ENCODE measurements around the gene RAB32.

RAB32 gene

DNA sequence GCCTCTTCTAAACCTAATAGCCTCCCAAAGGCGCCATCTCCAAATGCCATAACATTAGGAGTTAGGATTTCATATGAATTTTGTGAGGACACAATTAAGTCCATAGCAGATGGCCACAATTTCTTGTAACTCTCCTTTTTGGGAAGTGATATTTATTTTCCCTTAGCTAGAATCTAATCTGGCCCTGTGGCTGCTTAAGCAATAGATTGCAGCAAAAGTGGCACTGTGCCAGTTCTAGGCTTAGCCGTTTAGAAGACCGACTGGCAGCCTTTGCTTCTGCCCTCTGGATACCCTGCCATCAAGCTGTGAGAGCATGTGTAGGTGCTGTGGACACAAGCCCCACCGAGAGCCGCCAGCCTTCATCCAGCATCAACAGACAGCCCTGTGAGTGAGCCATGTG lies 39.2 kb downstream of the RAB32 start:
- ATAC-seq (ENCODE audit: insufficient read depth, low read depth) (no peak), DNase-seq (no peak)
- no peak for TF ChIP-seq EZH2 (IDR thresholded peaks at IDR 0.05; ENCODE audit: borderline replicate concordance, low read depth, low read length, severe bottlenecking)
- TF ChIP-seq, protein P1, sequence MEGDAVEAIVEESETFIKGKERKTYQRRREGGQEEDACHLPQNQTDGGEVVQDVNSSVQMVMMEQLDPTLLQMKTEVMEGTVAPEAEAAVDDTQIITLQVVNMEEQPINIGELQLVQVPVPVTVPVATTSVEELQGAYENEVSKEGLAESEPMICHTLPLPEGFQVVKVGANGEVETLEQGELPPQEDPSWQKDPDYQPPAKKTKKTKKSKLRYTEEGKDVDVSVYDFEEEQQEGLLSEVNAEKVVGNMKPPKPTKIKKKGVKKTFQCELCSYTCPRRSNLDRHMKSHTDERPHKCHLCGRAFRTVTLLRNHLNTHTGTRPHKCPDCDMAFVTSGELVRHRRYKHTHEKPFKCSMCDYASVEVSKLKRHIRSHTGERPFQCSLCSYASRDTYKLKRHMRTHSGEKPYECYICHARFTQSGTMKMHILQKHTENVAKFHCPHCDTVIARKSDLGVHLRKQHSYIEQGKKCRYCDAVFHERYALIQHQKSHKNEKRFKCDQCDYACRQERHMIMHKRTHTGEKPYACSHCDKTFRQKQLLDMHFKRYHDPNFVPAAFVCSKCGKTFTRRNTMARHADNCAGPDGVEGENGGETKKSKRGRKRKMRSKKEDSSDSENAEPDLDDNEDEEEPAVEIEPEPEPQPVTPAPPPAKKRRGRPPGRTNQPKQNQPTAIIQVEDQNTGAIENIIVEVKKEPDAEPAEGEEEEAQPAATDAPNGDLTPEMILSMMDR (IDR thresholded peaks at IDR 0.05; ENCODE audit: borderline replicate concordance, extremely low read depth, low read length, poor library complexity, severe bottlenecking): no peak
- H3K9me3 ChIP-seq (ENCODE audit: insufficient read depth, low read length, severe bottlenecking): no peaks in the 10 kb centered on the region
- H3K27me3 ChIP-seq (ENCODE audit: insufficient read depth, low read length, poor library complexity): no peaks in the 10 kb centered on the region
- no peak overlapping the region for H3K27ac ChIP-seq (ENCODE audit: low read length)
- H4K20me1 ChIP-seq (ENCODE audit: insufficient read depth, low read length): no peaks in the 10 kb centered on the region
- no peaks in the 10 kb centered on the region for H3K79me2 ChIP-seq (ENCODE audit: insufficient read depth, low read length)
- H3K9ac ChIP-seq (ENCODE audit: low read depth, low read length): no peak overlapping the region
- H3K4me1 ChIP-seq (ENCODE audit: insufficient read depth, low read length): no peaks in the 10 kb centered on the region
- H3K4me2 ChIP-seq (ENCODE audit: insufficient read depth, low read length): no peak overlapping the region
- H3K36me3 ChIP-seq (ENCODE audit: insufficient read depth, low read length): no peaks in the 10 kb centered on the region
- no peak overlapping the region for H2AFZ ChIP-seq (ENCODE audit: low read depth, low read length)
- H3K4me3 ChIP-seq (ENCODE audit: low read depth in 1 of 2, low read length in 2 of 2): no peak overlapping the region

DNA sequence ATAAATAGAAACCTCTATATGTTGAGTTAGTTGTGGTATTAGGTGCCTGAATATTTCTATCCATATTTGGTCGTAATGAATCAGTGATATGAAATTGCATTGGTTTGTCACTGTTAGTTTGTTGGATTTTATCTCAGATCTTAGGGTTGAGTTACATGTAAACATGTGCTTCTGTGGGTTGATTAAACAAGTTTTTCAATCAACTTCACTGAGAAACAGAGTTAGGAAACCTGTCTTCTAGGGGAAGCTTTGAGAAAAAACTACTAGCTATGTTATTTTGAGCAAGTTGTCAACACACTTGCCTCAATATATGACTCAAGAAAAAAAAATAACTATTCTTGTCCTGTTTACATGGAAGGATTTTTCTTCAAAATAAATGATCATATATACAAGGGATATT lies 40.3 kb downstream of the RAB32 start:
- H3K36me3 ChIP-seq (ENCODE audit: insufficient read depth, low read length): no peaks in the 10 kb centered on the region
- no peak for TF ChIP-seq EZH2 (IDR thresholded peaks at IDR 0.05; ENCODE audit: borderline replicate concordance, low read depth, low read length, severe bottlenecking)
- TF ChIP-seq, protein P1 (IDR thresholded peaks at IDR 0.05; ENCODE audit: borderline replicate concordance, extremely low read depth, low read length, poor library complexity, severe bottlenecking): no peak
- no peak overlapping the region for H3K9ac ChIP-seq (ENCODE audit: low read depth, low read length)
- H3K4me3 ChIP-seq (ENCODE audit: low read depth in 1 of 2, low read length in 2 of 2): no peak overlapping the region
- H3K79me2 ChIP-seq (ENCODE audit: insufficient read depth, low read length): no peaks in the 10 kb centered on the region
- H4K20me1 ChIP-seq (ENCODE audit: insufficient read depth, low read length): no peaks in the 10 kb centered on the region
- H3K27me3 ChIP-seq (ENCODE audit: insufficient read depth, low read length, poor library complexity): no peaks in the 10 kb centered on the region
- no peaks in the 10 kb centered on the region for H3K4me1 ChIP-seq (ENCODE audit: insufficient read depth, low read length)
- no peak for DNase-seq
- H3K4me2 ChIP-seq (ENCODE audit: insufficient read depth, low read length): no peak overlapping the region
- H3K9me3 ChIP-seq (ENCODE audit: insufficient read depth, low read length, severe bottlenecking): no peaks in the 10 kb centered on the region
- H2AFZ ChIP-seq (ENCODE audit: low read depth, low read length): no peak overlapping the region
- no peak overlapping the region for H3K27ac ChIP-seq (ENCODE audit: low read length)
- no peak for ATAC-seq (ENCODE audit: insufficient read depth, low read depth)

DNA sequence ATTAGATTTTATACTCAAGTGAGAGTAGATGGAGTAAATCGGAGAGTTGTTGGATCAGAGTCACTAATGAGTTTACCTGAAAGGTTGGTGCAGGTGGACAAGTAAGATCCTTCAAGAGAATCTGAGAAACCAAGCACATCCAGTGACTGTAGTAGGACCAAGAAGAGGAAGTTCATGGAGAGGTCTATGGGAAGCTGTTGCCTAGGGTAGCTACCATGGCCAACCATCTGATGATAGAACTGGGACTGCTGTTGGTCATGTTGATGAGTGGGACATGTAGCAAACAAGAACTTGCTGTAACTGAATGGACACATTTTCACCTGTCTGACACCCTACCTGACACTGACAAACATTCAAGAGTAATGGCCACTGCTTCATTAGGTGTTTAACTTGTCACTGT lies 43.8 kb downstream of the RAB32 start:
- TF ChIP-seq EZH2 (IDR thresholded peaks at IDR 0.05; ENCODE audit: borderline replicate concordance, low read depth, low read length, severe bottlenecking): no peak
- TF ChIP-seq, protein P1 (IDR thresholded peaks at IDR 0.05; ENCODE audit: borderline replicate concordance, extremely low read depth, low read length, poor library complexity, severe bottlenecking): no peak
- H3K27ac ChIP-seq (ENCODE audit: low read length): no peak overlapping the region
- no peak overlapping the region for H2AFZ ChIP-seq (ENCODE audit: low read depth, low read length)
- ATAC-seq (ENCODE audit: insufficient read depth, low read depth) (no peak), DNase-seq (no peak)
- no peaks in the 10 kb centered on the region for H4K20me1 ChIP-seq (ENCODE audit: insufficient read depth, low read length)
- no peaks in the 10 kb centered on the region for H3K79me2 ChIP-seq (ENCODE audit: insufficient read depth, low read length)
- H3K9me3 ChIP-seq (ENCODE audit: insufficient read depth, low read length, severe bottlenecking): no peaks in the 10 kb centered on the region
- H3K36me3 ChIP-seq (ENCODE audit: insufficient read depth, low read length): no peaks in the 10 kb centered on the region
- H3K4me1 ChIP-seq (ENCODE audit: insufficient read depth, low read length): no peaks in the 10 kb centered on the region
- no peak overlapping the region for H3K4me2 ChIP-seq (ENCODE audit: insufficient read depth, low read length)
- H3K9ac ChIP-seq (ENCODE audit: low read depth, low read length): no peak overlapping the region
- H3K27me3 ChIP-seq (ENCODE audit: insufficient read depth, low read length, poor library complexity): no peaks in the 10 kb centered on the region
- H3K4me3 ChIP-seq (ENCODE audit: low read depth in 1 of 2, low read length in 2 of 2): no peak overlapping the region

DNA sequence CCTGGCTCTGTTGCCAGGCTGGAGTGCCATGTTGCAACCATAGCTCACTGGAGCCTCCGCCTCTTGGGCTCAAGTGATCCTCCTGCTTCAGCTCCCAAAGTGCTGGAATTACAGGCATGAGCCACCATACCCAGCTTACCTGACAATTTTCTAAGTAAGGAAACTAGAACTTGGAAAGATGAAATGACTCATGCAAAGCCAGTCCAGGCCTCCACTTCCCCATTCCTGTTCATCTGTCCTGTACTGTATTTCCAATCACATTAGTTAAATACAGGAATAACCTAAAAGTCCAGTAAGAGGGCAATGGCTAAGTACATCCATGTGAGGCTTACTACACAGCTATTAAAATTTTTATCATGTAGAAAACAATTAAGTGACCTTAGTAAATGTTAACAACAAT lies 46.9 kb downstream of the RAB32 start:
- DNase-seq: no peak
- Histone ChIP-seq H3K36me3 (ENCODE audit: insufficient read depth, low read length) (no peaks in the 10 kb centered on the region), H3K27ac (ENCODE audit: low read length) (no peak overlapping the region), H4K20me1 (ENCODE audit: insufficient read depth, low read length) (no peaks in the 10 kb centered on the region), H2AFZ (ENCODE audit: low read depth, low read length) (no peak overlapping the region), H3K4me1 (ENCODE audit: insufficient read depth, low read length) (no peaks in the 10 kb centered on the region), H3K9ac (ENCODE audit: low read depth, low read length) (no peak overlapping the region), H3K27me3 (ENCODE audit: insufficient read depth, low read length, poor library complexity) (no peaks in the 10 kb centered on the region), H3K4me3 (ENCODE audit: low read depth in 1 of 2, low read length in 2 of 2) (no peak overlapping the region), H3K4me2 (ENCODE audit: insufficient read depth, low read length) (no peak overlapping the region), H3K9me3 (ENCODE audit: insufficient read depth, low read length, severe bottlenecking) (no peaks in the 10 kb centered on the region), H3K79me2 (ENCODE audit: insufficient read depth, low read length) (no peaks in the 10 kb centered on the region)
- no peak for TF ChIP-seq EZH2 (IDR thresholded peaks at IDR 0.05; ENCODE audit: borderline replicate concordance, low read depth, low read length, severe bottlenecking)
- TF ChIP-seq, protein P1 (IDR thresholded peaks at IDR 0.05; ENCODE audit: borderline replicate concordance, extremely low read depth, low read length, poor library complexity, severe bottlenecking): no peak
- ATAC-seq (ENCODE audit: insufficient read depth, low read depth): no peak
